CD4-positive, alpha-beta T cell treated with Interleukin-2 at 100 ng/mL for 4 hours (primary cell): Measurements from ENCODE around the gene IRF4.
A peak's percentile ranks its signal among the peaks of the same experiment; 100 is the strongest.

ENCODE experiments used
- DNase-seq: peaks from one replicate; pipeline ENCODE4 v3.0.0-alpha.2; 2020; ENCODE audit warnings: low spot score

Gene IRF4

DNA sequence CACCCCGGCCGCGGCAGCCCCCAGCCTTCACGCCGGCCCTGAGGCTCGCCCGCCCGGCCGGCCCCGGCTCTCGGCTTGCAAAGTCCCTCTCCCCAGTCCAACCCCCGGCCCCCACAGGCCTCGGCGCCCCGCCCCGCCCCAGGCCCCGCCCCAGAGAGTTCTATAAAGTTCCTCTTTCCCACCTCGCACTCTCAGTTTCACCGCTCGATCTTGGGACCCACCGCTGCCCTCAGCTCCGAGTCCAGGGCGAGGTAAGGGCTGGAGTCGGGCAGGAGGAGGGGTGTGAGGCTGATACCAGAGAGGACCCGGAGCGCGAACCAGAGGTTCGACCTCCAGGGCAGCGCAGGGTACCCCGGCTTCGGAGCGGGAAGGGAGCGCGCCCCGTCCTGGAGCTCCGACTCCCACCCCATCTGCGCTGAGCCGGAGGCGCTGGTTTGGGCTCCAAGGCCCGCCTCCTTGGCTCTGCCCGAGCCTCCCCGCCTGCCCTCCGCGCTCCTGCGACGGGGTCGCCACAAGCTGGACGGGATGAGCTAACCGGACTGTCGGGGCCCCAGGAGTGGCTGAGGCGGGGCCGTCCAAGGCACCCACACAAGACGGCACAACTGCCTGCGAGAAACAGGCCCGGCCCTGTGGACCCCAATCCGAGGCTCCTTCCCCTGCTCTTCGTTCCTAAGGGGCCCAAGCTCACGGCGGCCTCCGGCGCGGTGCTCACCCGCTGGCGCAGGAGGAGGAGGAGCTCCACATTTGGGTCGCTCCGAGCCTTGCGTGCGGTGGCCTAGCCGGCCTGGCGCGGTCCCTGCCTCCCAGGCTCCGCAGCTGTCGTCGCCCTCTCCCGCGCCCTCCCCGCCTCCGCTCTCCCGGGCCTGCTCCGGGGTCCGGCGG is at the start of gene IRF4:
TSS of gene IRF4 (plus strand) at position 194 of the 882 bp plus-strand sequence. CDS start 1,401 bp downstream, outside the sequence.
- peak; percentile 55 for DNase-seq

DNA sequence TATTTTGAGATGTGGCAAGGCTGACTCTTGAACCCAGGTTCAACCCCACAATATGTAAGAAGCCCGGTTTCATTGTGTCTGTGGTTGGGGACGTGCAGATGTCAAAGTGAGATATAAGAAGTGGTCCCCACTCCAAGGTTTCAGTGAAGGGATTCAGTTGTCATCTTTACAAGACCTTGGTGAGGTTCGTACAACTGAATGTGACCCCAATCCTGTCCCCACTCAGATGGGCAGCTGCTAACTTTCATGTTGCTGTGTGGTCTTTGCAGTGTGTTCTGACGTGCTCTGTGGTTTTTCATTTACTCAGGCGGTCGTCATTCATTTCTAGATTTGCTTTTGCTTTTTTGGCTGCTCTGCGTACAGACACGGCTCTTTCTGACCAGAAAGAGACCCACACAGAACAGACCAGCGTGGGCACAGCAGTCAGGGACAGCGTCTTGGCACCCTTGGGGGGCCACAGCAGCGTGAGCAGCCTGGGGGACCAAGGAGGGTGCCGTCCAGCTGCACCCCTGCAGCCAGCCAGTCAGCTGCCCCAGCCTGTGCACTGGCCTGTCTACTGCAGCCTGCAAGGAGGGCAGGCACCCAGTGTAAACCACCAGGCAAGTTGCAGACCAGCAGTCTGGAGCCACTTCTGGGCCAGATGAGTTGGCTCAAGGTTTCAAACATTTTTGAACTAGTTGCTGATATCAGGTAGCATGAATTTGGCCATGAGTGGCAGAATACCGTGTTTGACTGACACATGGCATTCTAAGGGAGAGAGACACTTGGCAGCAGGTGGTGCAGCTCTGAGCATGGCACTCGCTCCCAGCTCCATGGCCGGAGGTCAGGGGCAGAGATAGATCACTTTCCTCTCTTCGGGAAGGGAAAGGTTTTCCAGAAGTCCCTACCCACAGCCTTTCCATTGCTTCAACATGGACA is 49.4 kb upstream of the IRF4 start:
- no peak for DNase-seq

GRCh38 chr6:342832-343179 is 48.7 kb upstream of the IRF4 start:
- DNase-seq: no peak

GRCh38 chr6:343226-343935 is 48.2 kb upstream of the IRF4 start:
- DNase-seq: no peak

- DNase-seq: no peak
These were observed 47.4 kb upstream of the IRF4 start for GRCh38 chr6:343960-344815.

DNA sequence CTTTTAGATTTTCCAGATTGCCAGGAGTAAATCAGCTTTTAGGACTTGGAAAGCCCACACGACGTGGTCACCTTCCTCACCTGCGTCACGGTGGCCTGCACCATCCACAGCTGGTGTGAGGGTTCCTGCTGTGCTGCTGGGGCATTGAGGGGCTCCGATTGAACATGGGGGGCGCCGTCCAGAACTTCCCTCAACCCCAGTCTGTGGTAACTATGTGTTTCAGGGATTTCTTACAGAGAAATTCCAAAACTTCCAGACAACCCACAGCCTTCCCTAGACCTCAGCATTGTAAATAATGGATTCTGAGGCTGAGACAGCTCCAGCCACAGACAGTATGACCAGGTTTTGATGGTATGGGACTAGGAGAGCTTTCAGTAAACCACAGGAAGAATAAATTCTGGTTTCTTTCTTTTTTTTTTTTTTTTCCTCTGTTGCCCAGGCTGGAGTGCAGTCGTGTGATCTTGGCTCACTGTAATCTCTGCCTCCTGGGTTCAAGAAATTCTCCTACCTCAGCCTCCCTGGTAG is 46.7 kb upstream of the IRF4 start:
- no peak for DNase-seq

GRCh38 chr6:345747-346385 is 45.7 kb upstream of the IRF4 start:
- no peak for DNase-seq

DNA sequence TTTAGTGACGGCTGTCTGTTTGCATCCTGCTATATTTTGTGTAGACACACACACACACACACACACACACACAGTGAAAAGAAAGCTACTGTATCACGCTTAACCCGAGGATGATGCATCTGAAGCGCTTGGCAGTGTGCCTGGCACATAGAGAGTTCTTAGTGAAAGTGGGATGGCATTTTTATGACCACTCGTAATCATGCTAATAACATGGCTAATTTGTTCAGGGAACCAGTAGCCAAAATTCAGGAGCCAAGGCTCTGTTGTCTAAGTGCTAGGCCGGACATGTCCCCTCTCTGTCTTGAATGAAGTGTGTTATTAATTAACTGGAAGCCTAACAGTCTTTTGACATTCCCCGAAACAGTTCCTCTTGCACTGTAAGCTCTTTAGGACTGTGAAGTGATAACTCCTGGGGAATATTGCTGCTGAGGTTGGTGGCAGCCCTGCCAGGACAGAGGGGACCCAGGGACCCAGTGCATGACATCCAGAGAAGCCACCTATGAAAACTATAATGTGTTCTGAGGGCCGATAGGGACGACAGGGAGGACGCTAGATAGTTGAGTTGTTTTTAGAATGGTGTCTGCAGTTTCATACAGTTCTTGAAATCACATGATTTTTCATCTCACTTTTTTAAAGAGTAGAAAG is 45.0 kb upstream of the IRF4 start:
- no peak for DNase-seq

- DNase-seq: no peak
These were observed 44.3 kb upstream of the IRF4 start for GRCh38 chr6:347232-347631.

- DNase-seq: no peak
These were observed 43.3 kb upstream of the IRF4 start for GRCh38 chr6:347951-348859.

DNA sequence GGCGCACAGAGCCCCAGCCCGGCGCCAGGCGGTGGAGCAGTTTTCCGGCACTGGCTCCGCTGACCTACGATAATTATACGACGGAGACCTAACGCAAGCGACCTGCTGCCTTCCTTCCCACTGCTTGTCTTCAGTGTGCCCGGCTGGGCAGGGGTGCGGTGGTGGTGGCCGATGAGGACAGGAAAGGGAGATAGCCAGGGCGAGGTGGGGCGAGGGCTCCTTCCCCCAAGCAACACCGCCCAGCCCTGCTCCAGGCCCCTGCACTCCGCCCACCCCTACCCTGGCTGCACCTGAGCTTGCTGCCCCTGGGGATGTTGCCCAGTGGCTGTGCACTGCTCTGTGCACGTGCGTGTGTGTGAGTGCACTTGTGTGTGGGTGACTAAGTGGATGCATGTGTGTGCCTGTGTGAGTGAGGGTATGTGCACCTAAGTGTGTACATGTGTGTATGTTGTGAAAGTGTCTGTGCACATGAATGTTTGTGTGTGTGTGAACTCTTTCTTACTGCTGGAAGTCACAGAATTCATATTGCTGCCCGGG is 42.6 kb upstream of the IRF4 start:
- DNase-seq: no peak

DNA sequence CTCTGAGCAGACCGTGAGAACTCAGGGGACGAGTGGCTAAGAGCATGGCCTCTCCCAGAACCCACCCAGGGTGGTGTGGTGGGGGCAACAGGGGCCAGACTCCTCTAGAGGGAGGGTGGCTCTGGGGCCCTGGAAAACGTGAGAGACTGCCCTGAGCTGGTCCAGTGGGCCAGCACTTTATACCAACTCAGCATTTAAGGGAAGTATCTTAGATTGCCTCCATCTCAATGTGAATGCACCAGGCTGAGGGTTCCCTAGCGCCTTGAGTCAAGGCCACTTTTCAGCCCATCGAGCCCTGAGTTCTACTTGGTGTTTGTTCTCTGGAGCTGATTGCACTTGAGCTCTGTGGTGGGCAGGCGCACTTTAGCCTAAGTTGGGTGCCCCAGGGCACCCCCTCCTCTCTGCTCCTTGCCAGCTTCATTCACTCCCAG is 42.0 kb upstream of the IRF4 start:
- DNase-seq: no peak

GRCh38 chr6:350371-350770 is 41.2 kb upstream of the IRF4 start:
- DNase-seq: no peak

GRCh38 chr6:351011-351866 is 40.3 kb upstream of the IRF4 start:
- no peak for DNase-seq

DNA sequence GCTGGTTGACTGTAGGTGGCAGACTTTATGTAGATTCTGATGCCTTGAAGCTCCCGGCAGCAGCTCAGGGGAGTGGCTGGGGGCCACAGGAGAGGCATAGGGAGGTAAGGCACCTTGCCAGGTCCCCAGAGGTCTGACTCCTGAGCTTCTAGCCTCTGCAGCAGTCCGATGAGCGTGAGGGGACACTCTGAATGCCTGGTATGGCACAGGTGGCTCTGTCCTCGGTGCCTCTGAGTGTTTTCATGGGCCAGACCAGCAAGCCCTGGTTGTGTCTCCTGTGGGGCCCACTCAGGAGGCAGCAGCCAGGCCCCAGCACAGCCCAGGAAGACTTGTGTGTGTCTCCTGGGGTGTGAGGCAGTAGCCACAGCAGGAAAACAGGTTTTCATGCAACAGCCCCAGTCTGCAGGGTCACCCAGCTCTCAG is 39.7 kb upstream of the IRF4 start:
- no peak for DNase-seq

GRCh38 chr6:352474-352873 is 39.1 kb upstream of the IRF4 start:
- no peak for DNase-seq

DNA sequence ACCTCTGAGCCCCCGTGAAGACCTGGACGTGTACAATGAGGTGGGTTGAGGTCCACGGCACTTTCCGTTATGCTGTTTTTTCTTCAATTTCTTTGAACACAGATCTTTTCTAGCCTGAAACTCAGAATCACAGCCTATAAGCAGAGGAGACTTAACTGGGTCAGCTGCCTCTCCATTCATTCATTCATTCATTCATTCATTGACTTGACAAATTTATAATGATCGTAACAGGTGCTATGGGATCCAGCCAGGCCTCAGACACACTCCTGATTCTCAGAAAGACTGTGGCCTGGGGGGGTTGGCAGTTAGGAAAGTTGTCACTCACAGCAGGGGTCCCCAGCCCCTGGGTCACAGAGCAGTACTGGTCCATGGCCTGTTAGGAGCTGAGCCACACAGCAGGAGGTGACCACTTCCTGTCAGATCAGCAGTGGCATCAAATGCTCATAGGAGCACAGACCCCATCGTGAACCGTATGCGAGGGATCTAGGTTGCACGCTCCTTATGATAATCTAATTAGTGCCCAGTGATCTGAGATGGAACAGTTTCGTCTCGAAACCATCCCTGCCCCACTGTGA is 38.6 kb upstream of the IRF4 start:
- DNase-seq: no peak
